GM18861 (cell line): ENCODE data around the gene ANKS3.
"Not testable (repeated sequence)": the region's sequence is repeated elsewhere in the genome, so short reads cannot be mapped to it uniquely, and the experiment has no call there.

Experiments used
- ATAC-seq: cut with Tn5 transposase; IDR thresholded peaks from one replicate; pipeline ENCODE4 v1.9.1; 2021; ENCODE audit not compliant: unreplicated experiment

Gene ANKS3

GRCh38 chr16:4651827-4652226 lies 82.2 kb downstream of the ANKS3 start:
- no peak for ATAC-seq

DNA sequence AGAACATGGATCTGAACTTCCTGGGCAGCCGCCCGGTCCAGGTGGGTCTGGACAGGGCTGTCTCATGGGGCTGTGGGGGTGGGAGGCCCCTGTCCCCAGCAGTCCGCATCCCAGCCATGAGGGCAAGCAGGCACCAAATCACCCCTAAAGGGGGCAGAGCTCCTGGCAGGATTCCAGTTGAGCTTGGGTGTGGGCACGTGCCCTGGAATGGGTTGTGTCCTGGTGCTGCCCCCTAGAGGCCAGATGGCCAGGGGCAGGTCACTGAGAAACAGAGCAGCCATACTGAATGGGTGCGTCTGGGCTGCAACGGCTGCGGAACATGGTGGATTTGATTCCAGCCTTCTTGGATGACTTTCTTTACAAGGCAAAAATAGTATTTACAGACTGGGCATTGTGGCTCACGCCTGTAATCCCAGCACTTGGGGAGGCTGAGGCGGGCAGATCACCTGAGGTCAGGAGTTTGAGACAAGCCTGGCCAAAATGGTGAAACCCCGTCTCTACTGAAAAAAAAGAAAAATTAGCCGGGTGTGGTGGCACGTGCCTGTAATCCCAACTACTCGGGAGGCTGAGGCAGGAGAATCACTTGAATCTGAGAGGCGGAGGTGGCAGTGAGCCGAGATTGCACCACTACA lies 83.5 kb downstream of the ANKS3 start:
- ATAC-seq = not testable (repeated sequence)

DNA sequence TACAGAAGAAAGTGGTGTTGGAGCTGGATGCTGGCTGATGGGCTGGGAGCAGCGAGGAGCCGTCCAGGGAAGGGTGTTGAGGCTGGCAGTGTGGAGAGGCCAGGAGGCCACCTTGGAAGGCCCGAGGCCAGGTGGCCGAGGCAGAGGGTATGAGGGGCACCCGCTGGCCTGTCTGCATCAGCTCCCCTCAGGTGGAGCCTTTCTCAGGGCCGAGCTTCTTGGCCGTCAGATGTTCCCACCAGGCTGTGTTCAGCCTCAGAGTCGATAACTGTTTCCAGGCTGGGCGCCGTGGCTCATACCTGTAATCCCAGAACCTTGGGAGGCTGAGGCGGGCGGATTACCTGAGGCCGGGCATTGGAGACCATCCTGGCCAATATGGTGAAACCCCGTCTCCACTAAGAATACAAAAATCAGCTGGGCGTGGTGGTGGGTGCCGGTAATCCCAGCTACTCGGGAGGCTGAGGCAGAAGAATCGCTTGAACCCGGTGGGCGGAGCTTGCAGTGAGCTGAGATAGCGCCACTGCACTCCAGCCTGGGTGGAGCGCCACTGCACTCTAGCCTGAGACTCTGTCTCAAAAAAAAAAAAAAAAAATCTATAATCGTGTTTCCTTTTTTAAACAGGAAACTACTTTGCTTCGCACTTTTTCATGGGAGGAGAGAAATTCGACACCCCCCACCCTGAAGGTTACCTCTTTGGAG lies 84.2 kb downstream of the ANKS3 start:
- ATAC-seq = no peak

DNA sequence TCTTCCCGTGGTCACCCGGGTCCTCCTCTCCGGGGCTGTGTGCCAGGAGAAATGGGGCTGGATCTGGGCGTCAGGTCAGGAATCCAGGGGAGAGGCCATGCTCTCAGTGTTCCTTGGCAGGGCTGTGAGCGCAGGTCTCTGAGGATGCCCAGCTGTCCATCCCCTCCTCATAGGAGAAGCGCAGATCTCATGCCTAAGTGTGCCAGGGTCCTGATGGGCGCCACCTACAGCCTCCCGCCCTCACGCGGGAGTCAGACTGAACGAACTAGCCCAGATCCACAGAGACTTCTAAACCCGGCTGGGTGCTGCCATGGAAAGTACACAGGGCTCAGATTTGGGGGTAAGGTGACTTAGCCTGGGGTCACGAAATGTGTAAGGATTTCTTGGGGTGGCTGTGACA lies 85.2 kb downstream of the ANKS3 start:
- ATAC-seq = no peak

DNA sequence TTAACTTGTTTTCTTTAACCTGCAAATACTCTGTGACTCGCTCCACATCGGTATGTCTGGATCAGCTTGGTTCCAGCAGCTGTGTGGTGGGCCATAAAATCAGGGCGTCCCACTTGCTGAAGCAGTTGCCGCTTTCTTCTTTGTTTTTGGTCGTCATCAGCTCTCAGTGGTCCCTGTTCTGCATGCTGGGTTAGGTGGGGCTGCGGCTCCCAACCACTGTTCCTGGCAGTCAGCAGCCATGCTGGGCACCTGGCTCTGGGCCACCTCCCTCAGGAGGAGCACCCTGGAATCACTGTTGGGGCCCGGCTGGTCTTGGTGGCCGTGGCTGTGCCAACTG lies 86.5 kb downstream of the ANKS3 start:
- ATAC-seq = no peak

GRCh38 chr16:4646773-4647643 lies 87.1 kb downstream of the ANKS3 start:
- ATAC-seq = no peak
